A673 (cell line): ENCODE data around the gene ALDOA. TPM values are rescaled to one million over a fixed set of nuclear protein-coding genes. Genes with fewer than 3 reads are reported as not detected.

Experiments used
- BruUV-seq: library from RNA; stranded (reverse); fragments of 400-500 nt; replicated peaks from 2 replicates; lab custom pipeline; 2021; lab: Mats Ljungman, UMichigan
- CTCF ChIA-PET: fragments of 300-600 bp; sonication (Branson Sonifier 250); formaldehyde crosslinking; loops from one replicate; lab custom pipeline; 2022; ENCODE audit warnings: antibody characterized with exemption; lab: Charles Lee
- POLR2A ChIA-PET: fragments of 300-600 bp; sonication (Branson Sonifier 250); formaldehyde crosslinking; loops from one replicate; lab custom pipeline; 2022; ENCODE audit warnings: antibody characterized with exemption; ENCODE audit not compliant: low non-redundant PET; lab: Charles Lee
- DNase-seq: peaks from one replicate; pipeline ENCODE4 v3.0.0-alpha.2; 2015; ENCODE audit warnings: low spot score
- H3K27ac ChIP-seq: fragments of 200-600 bp; sonication (generic); 2 replicates; pipeline ENCODE4 v1.5.1; 2016; ENCODE audit warnings: mixed run types, low read depth, mild to moderate bottlenecking, mixed read lengths, antibody characterized with exemption, low read length; ENCODE audit not compliant: poor library complexity, severe bottlenecking
- H3K27me3 ChIP-seq: fragments of 200-600 bp; sonication (generic); replicated peaks from 2 replicates; pipeline ENCODE4 v1.6.1; 2017; ENCODE audit warnings: mixed run types, low read depth, mild to moderate bottlenecking, mixed read lengths, antibody characterized with exemption, low read length; ENCODE audit not compliant: insufficient read depth, poor library complexity
- H3K36me3 ChIP-seq: fragments of 200-600 bp; sonication (generic); 2 replicates; pipeline ENCODE4 v1.6.1; 2016; ENCODE audit warnings: mixed run types, mild to moderate bottlenecking, mixed read lengths, antibody characterized with exemption, low read length; ENCODE audit not compliant: insufficient read depth, poor library complexity, severe bottlenecking
- H3K4me1 ChIP-seq: fragments of 200-600 bp; sonication (generic); 2 replicates; pipeline ENCODE4 v1.6.1; 2017; ENCODE audit warnings: mixed run types, mild to moderate bottlenecking, mixed read lengths, antibody characterized with exemption, low read length; ENCODE audit not compliant: insufficient read depth, poor library complexity, severe bottlenecking
- H3K4me3 ChIP-seq: fragments of 200-600 bp; sonication (generic); 2 replicates; pipeline ENCODE4 v1.5.1; 2016; ENCODE audit warnings: low read depth, mixed run types, mild to moderate bottlenecking, mixed read lengths, low read length; ENCODE audit not compliant: poor library complexity, severe bottlenecking
- H3K9me3 ChIP-seq: fragments of 200-600 bp; sonication (generic); 2 replicates; pipeline ENCODE4 v1.6.1; 2016; ENCODE audit warnings: mixed run types, low read depth, mild to moderate bottlenecking, mixed read lengths, antibody characterized with exemption, low read length; ENCODE audit not compliant: poor library complexity, severe bottlenecking
- CTCF ChIP-seq: fragments of 300-800, 200-600 bp; sonication (generic); conservative IDR thresholded peaks from 2 replicates; pipeline ENCODE4 v1.5.1; 2017; ENCODE audit warnings: low read depth, mild to moderate bottlenecking, antibody characterized with exemption, low read length, moderate library complexity, mixed read lengths
- EZH2 ChIP-seq: fragments of 200-600 bp; sonication (generic); IDR thresholded peaks from 2 replicates; pipeline ENCODE4 v1.6.1; 2017; ENCODE audit warnings: borderline replicate concordance, low read depth, mild to moderate bottlenecking, mixed read lengths, antibody characterized with exemption, low read length; ENCODE audit not compliant: poor library complexity, severe bottlenecking
- intact Hi-C: fragments of 100-400 bp; cut with micrococcal nuclease; formaldehyde crosslinking; loops from one replicate; pipeline ENCODE4 v1.10.0; 2022; ENCODE audit not compliant: unreplicated experiment
- total RNA-seq: library from RNA; stranded (reverse); gene quantifications from 2 replicates; pipeline ENCODE4 v1.2.3, GENCODE V29; 2021

The ALDOA gene
- total RNA-seq, 1 experiment from 2014 or later, result 1,729 TPM

GRCh38 chr16:30075503-30076275 lies 10.1 kb downstream of the ALDOA start, which contains the start of gene PPP4C:
TSS of gene PPP4C (plus strand) at chr16:30075994. CDS start at chr16:30076378, 384 bp downstream.
- ChIA-PET POLR2A (no interaction called here), CTCF (interaction anchor here (0.7 kb wide), 1 partner anchor 14 kb away, joined by 3 read pairs; no protein-coding TSS in a partner anchor)
- Histone ChIP-seq H3K27ac (peak within 1 kb of the TSS; percentile 84), H3K9me3 (no peaks in the 10 kb centered on the region), H3K36me3 (peaks cover 51% of the 10 kb centered on the region), H3K4me1 (peaks cover 13% of the 10 kb centered on the region), H3K27me3 (no peaks in the 10 kb centered on the region), H3K4me3 (peak within 1 kb of the TSS; percentile 83)
- BruUV-seq, result TSS peak; percentile 98
- intact Hi-C loops, result no loop called here
- peak; percentile 94 for DNase-seq
- no peak for TF ChIP-seq CTCF
- no peak for TF ChIP-seq EZH2

- Histone ChIP-seq H3K4me1 (peaks cover 13% of the 10 kb centered on the region), H3K27ac (peak overlapping the region; percentile 84), H3K36me3 (peaks cover 50% of the 10 kb centered on the region), H3K27me3 (no peaks in the 10 kb centered on the region), H3K9me3 (no peaks in the 10 kb centered on the region), H3K4me3 (peak overlapping the region; percentile 83)
- intact Hi-C loops, result no loop called here
- no peak for TF ChIP-seq EZH2
- TF ChIP-seq CTCF, result no peak
- ChIA-PET CTCF (interaction anchor here (0.7 kb wide), 1 partner anchor 14 kb away, joined by 3 read pairs; no protein-coding TSS in a partner anchor), POLR2A (no interaction called here)
- BruUV-seq, result TSS peak; percentile 35
- DNase-seq, result no peak
These were observed 10.8 kb downstream of the ALDOA start for GRCh38 chr16:30076276-30076791.

GRCh38 chr16:30077656-30078055 lies 12.1 kb downstream of the ALDOA start:
- Histone ChIP-seq H3K9me3 (no peaks in the 10 kb centered on the region), H3K27me3 (no peaks in the 10 kb centered on the region), H3K4me1 (peaks cover 13% of the 10 kb centered on the region), H3K27ac (no peak overlapping the region), H3K4me3 (no peak overlapping the region), H3K36me3 (peaks cover 43% of the 10 kb centered on the region)
- TF ChIP-seq EZH2, result no peak
- no peak for TF ChIP-seq CTCF
- ChIA-PET CTCF (no interaction called here), POLR2A (no interaction called here)
- DNase-seq, result no peak
- no TSS peak for BruUV-seq
- intact Hi-C loops, result no loop called here
